GM03348 (cell line): ENCODE results near the gene TDRD9.

Experiments
- DNase-seq: peaks from one replicate; pipeline ENCODE4 v3.0.0; 2012; ENCODE audit warnings: low spot score

The TDRD9 gene

GRCh38 chr14:104075530-104076151 is 147.4 kb downstream of the TDRD9 start:
- DNase-seq = no peak

GRCh38 chr14:104076743-104077142 is 148.5 kb downstream of the TDRD9 start:
- no peak for DNase-seq

GRCh38 chr14:104078031-104078455 is 149.8 kb downstream of the TDRD9 start:
- DNase-seq = peak; percentile 94

GRCh38 chr14:104080376-104081260 is 152.4 kb downstream of the TDRD9 start:
- no peak for DNase-seq

- no peak for DNase-seq
These were observed 153.1 kb downstream of the TDRD9 start for GRCh38 chr14:104081261-104081835.

- DNase-seq = no peak
These were observed 153.8 kb downstream of the TDRD9 start for GRCh38 chr14:104081951-104082464.

- DNase-seq = no peak
These were observed 154.6 kb downstream of the TDRD9 start for GRCh38 chr14:104082807-104083206.

GRCh38 chr14:104084251-104085002 is 156.2 kb downstream of the TDRD9 start:
- DNase-seq = no peak

- no peak for DNase-seq
These were observed 157.0 kb downstream of the TDRD9 start, which contains the start of gene ASPG for GRCh38 chr14:104085032-104085888. Gene ASPG (plus strand): TSS chr14:104085700. CDS start chr14:104085771, 71 bp downstream.

GRCh38 chr14:104085889-104086201 is 157.6 kb downstream of the TDRD9 start:
- DNase-seq = no peak

GRCh38 chr14:104086210-104086660 is 158.0 kb downstream of the TDRD9 start:
- no peak for DNase-seq

GRCh38 chr14:104086661-104087461 is 158.6 kb downstream of the TDRD9 start:
- no peak for DNase-seq

- no peak for DNase-seq
These were observed 159.2 kb downstream of the TDRD9 start for GRCh38 chr14:104087505-104087904.

GRCh38 chr14:104087981-104088850 is 160.0 kb downstream of the TDRD9 start:
- no peak for DNase-seq

- no peak for DNase-seq
These were observed 162.0 kb downstream of the TDRD9 start for GRCh38 chr14:104090071-104090748.

GRCh38 chr14:104091061-104091926 is 163.0 kb downstream of the TDRD9 start:
- DNase-seq = no peak

- no peak for DNase-seq
These were observed 163.9 kb downstream of the TDRD9 start for GRCh38 chr14:104091927-104092771.
